B cell (primary cell): ENCODE measurements around the gene OR4D6.

Experiments used
- CTCF ChIP-seq: fragments of 200-600 bp; IDR thresholded peaks from one replicate; pipeline ENCODE4 v1.8.0; 2022; ENCODE audit warnings: antibody characterized with exemption, mild to moderate bottlenecking
- EZH2 ChIP-seq: IDR thresholded peaks from 2 replicates; pipeline ENCODE4 v1.6.1; 2012; ENCODE audit warnings: borderline replicate concordance, low read depth, mild to moderate bottlenecking, moderate library complexity, low read length; ENCODE audit not compliant: insufficient read depth, poor library complexity, severe bottlenecking

GRCh38 chr11:59456661-59457060 is at the start of gene OR4D6:
- TF ChIP-seq CTCF (no peak), EZH2 (no peak)
